BJ (cell line): ENCODE data around the gene UQCR11. TPM values are rescaled to one million over a fixed set of nuclear protein-coding genes. Genes with fewer than 3 reads are reported as not detected.

Source experiments
- CTCF ChIA-PET: fragments of 350-600 bp; formaldehyde crosslinking; extraction: SDS; loops from one replicate; lab custom pipeline; 2021; ENCODE audit warnings: antibody characterized with exemption, inconsistent platforms; lab: Yijun Ruan, JAX
- POLR2A ChIA-PET: fragments of 300-600 bp; sonication (Branson Sonifier 250); formaldehyde crosslinking; extraction: SDS; loops from one replicate; lab custom pipeline; 2021; ENCODE audit warnings: antibody characterized with exemption; lab: Charles Lee
- DNase-seq: peaks from one replicate; pipeline ENCODE4 v3.0.0-alpha.2; 2011; ENCODE audit warnings: low read depth
- H3K27me3 ChIP-seq: 2 replicates; pipeline ENCODE4 v1.6.0; 2011; ENCODE audit warnings: low read length; ENCODE audit not compliant: control insufficient read depth, insufficient read depth
- H3K36me3 ChIP-seq: 2 replicates; pipeline ENCODE4 v1.5.1; 2011; ENCODE audit warnings: low read length; ENCODE audit not compliant: control insufficient read depth, insufficient read depth
- H3K4me3 ChIP-seq: 2 replicates; pipeline ENCODE4 v1.5.1; 2011; ENCODE audit warnings: low read depth, mild to moderate bottlenecking, control low read depth, low read length
- polyA plus RNA-seq: library from polyadenylated mRNA; depleted of rRNA; stranded (reverse); fragments of >200 nt; gene quantifications from 2 replicates; pipeline ENCODE4 v1.2.3, GENCODE V29; 2011
- TF ChIP-seq, protein P1 (sequence below): IDR thresholded peaks from 2 replicates; pipeline ENCODE4 v1.5.1; 2011; ENCODE audit warnings: low read depth, mild to moderate bottlenecking, control low read depth, inconsistent platforms, low read length, moderate library complexity; ENCODE audit not compliant: insufficient read depth

The UQCR11 gene
- polyA plus RNA-seq, 1 experiment = 213 TPM

- CTCF ChIA-PET = no interaction called here
- peaks cover 41% of the 10 kb centered on the region for H3K36me3 ChIP-seq
- TF ChIP-seq, protein P1, sequence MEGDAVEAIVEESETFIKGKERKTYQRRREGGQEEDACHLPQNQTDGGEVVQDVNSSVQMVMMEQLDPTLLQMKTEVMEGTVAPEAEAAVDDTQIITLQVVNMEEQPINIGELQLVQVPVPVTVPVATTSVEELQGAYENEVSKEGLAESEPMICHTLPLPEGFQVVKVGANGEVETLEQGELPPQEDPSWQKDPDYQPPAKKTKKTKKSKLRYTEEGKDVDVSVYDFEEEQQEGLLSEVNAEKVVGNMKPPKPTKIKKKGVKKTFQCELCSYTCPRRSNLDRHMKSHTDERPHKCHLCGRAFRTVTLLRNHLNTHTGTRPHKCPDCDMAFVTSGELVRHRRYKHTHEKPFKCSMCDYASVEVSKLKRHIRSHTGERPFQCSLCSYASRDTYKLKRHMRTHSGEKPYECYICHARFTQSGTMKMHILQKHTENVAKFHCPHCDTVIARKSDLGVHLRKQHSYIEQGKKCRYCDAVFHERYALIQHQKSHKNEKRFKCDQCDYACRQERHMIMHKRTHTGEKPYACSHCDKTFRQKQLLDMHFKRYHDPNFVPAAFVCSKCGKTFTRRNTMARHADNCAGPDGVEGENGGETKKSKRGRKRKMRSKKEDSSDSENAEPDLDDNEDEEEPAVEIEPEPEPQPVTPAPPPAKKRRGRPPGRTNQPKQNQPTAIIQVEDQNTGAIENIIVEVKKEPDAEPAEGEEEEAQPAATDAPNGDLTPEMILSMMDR = no peak
- POLR2A ChIA-PET = no interaction called here
- no peak for DNase-seq
- no peaks in the 10 kb centered on the region for H3K27me3 ChIP-seq
- H3K4me3 ChIP-seq = no peak overlapping the region
Measured at GRCh38 chr19:1622007-1622406, 16.7 kb upstream of the UQCR11 start.

- no peak for DNase-seq
- peaks cover 38% of the 10 kb centered on the region for H3K36me3 ChIP-seq
- CTCF ChIA-PET = no interaction called here
Measured at GRCh38 chr19:1621574-1621973, 16.3 kb upstream of the UQCR11 start.

DNA sequence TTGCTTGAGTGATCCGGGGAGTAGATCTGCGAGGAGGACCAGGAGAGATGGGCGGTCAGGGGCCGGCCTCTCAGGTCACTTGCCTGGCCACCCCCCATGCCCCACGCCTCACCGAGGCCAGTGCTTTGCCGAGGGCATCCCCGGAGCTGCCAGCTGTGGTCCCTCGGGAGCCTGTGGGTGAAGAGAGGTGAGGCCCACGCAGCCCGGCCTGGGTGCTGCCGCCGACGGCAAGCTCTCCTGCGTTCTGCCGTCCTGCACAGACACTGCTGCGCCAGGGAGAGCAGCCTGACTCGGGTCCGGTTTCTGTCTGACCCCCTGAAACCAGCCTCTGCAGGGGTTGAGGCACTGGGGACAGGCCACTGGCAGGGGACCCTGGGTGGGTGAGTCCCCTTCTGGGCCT is 15.8 kb upstream of the UQCR11 start:
- ChIA-PET POLR2A (no interaction called here), CTCF (no interaction called here)
- H3K27me3 ChIP-seq = no peaks in the 10 kb centered on the region
- peaks cover 36% of the 10 kb centered on the region for H3K36me3 ChIP-seq
- no peak overlapping the region for H3K4me3 ChIP-seq
- TF ChIP-seq, protein P1 = no peak
- DNase-seq = no peak

More at GRCh38 chr19:1621574-1621973, 16.3 kb upstream of the UQCR11 start:
- Histone ChIP-seq H3K4me3 (no peak overlapping the region), H3K27me3 (no peaks in the 10 kb centered on the region)
- POLR2A ChIA-PET = no interaction called here
- TF ChIP-seq, protein P1 = no peak

- Histone ChIP-seq H3K4me3 (no peak overlapping the region), H3K36me3 (peaks cover 33% of the 10 kb centered on the region), H3K27me3 (no peaks in the 10 kb centered on the region)
- DNase-seq = no peak
- POLR2A ChIA-PET = no interaction called here
- CTCF ChIA-PET = no interaction called here
- TF ChIP-seq, protein P1 = no peak
Measured at GRCh38 chr19:1620502-1620901, 15.2 kb upstream of the UQCR11 start.

- H3K4me3 ChIP-seq = no peak overlapping the region
- ChIA-PET POLR2A (no interaction called here), CTCF (interaction anchor here (1.1 kb wide), 1 partner anchor 13 kb away, joined by 3 read pairs; no protein-coding TSS in a partner anchor)
- H3K36me3 ChIP-seq = peaks cover 34% of the 10 kb centered on the region
- no peaks in the 10 kb centered on the region for H3K27me3 ChIP-seq
- no peak for DNase-seq
- TF ChIP-seq, protein P1 = no peak
Measured at GRCh38 chr19:1619703-1620102, 14.4 kb upstream of the UQCR11 start.
